GM23248 (cell line): ENCODE measurements around the gene CLSTN2. TPM values are rescaled to one million over a fixed set of nuclear protein-coding genes. Genes with fewer than 3 reads are reported as not detected.
"Not testable (repeated sequence)": the region's sequence is repeated elsewhere in the genome, so short reads cannot be mapped to it uniquely, and the experiment has no call there.

ENCODE experiments used
- DNase-seq: peaks from one replicate; pipeline ENCODE4 v3.0.0-alpha.2; 2015
- H2AFZ ChIP-seq: fragments of 200-600 bp; sonication (generic); 2 replicates; pipeline ENCODE4 v1.6.1; 2016; ENCODE audit warnings: antibody characterized with exemption
- H3F3A ChIP-seq: fragments of 200-600 bp; sonication (generic); 2 replicates; pipeline ENCODE4 v1.6.1; 2016; ENCODE audit warnings: mild to moderate bottlenecking, antibody characterized with exemption, mixed run types; ENCODE audit not compliant: insufficient read depth
- H3K27ac ChIP-seq: fragments of 200-600 bp; sonication (generic); 2 replicates; pipeline ENCODE4 v1.5.1; 2016; ENCODE audit warnings: mild to moderate bottlenecking
- H3K27me3 ChIP-seq: fragments of 200-600 bp; sonication (generic); replicated peaks from 2 replicates; pipeline ENCODE4 v1.6.1; 2016; ENCODE audit warnings: mild to moderate bottlenecking; ENCODE audit not compliant: insufficient read depth
- H3K36me3 ChIP-seq: fragments of 200-600 bp; sonication (generic); 2 replicates; pipeline ENCODE4 v1.6.1; 2016; ENCODE audit warnings: low read depth, mild to moderate bottlenecking
- H3K4me1 ChIP-seq: fragments of 200-600 bp; sonication (generic); 2 replicates; pipeline ENCODE4 v1.6.1; 2016; ENCODE audit warnings: mild to moderate bottlenecking; ENCODE audit not compliant: insufficient read depth
- H3K4me2 ChIP-seq: fragments of 200-600 bp; sonication (generic); one replicate; pipeline ENCODE4 v1.6.1; 2016; ENCODE audit warnings: mild to moderate bottlenecking; ENCODE audit not compliant: unreplicated experiment
- H3K4me3 ChIP-seq: fragments of 200-600 bp; sonication (generic); 2 replicates; pipeline ENCODE4 v1.5.1; 2016; ENCODE audit warnings: mild to moderate bottlenecking
- H3K79me2 ChIP-seq: fragments of 200-600 bp; sonication (generic); 2 replicates; pipeline ENCODE4 v1.6.1; 2016; ENCODE audit warnings: mild to moderate bottlenecking; ENCODE audit not compliant: insufficient read depth
- H3K9ac ChIP-seq: fragments of 200-600 bp; sonication (generic); 2 replicates; pipeline ENCODE4 v1.6.1; 2016; ENCODE audit warnings: mild to moderate bottlenecking
- H3K9me2 ChIP-seq: fragments of 200-600 bp; sonication (generic); 2 replicates; pipeline ENCODE4 v1.6.1; 2016; ENCODE audit warnings: mixed run types, mild to moderate bottlenecking, moderate library complexity; ENCODE audit not compliant: insufficient read depth
- H3K9me3 ChIP-seq: fragments of 200-600 bp; sonication (generic); one replicate; pipeline ENCODE4 v1.6.1; 2017; ENCODE audit warnings: low read depth
- H4K20me1 ChIP-seq: fragments of 200-600 bp; sonication (generic); 2 replicates; pipeline ENCODE4 v1.6.0; 2016; ENCODE audit not compliant: insufficient read depth
- EZH2 ChIP-seq: fragments of 200-600 bp; sonication (generic); IDR thresholded peaks from 2 replicates; pipeline ENCODE4 v1.6.1; 2018; ENCODE audit warnings: antibody characterized with exemption, mild to moderate bottlenecking; ENCODE audit not compliant: insufficient read depth, poor library complexity, severe bottlenecking
- EZH2phosphoT487 ChIP-seq: fragments of 200-600 bp; sonication (generic); IDR thresholded peaks from 2 replicates; pipeline ENCODE4 v1.6.1; 2018; ENCODE audit warnings: antibody characterized with exemption, moderate library complexity, mild to moderate bottlenecking, low read depth; ENCODE audit not compliant: insufficient read depth
- WGBS, 2 experiments: methylation state at CpG; one replicate each; pipeline ENCODE4 v1.1.6; 2015 to 2017; ENCODE audit warnings: low lambda C conversion rate in 2 of 2, low coverage in 1 of 2; ENCODE audit errors: missing lambda C conversion rate in 2 of 2; 5-methylcytosine and 5-hydroxymethylcytosine counted together
- in situ Hi-C: fragments of 300-500 bp; cut with MboI; formaldehyde crosslinking; loops from 2 replicates; pipeline ENCODE4 v1.15.0; 2020
- polyA plus RNA-seq: library from polyadenylated mRNA; unstranded; fragments of >200 nt; fragmentation: Nextera tagmentation; extraction: Ambion mirVana; gene quantifications from 2 replicates; pipeline ENCODE4 v1.2.1, GENCODE V29; 2016
- total RNA-seq: library from RNA; depleted of rRNA; stranded (reverse); fragments of >200 nt; shearing (Covaris generic); gene quantifications from 2 replicates; pipeline ENCODE4 v1.2.3, GENCODE V29; 2014

CLSTN2 gene
- total and polyA plus RNA-seq, 2 experiments from 2014 or later = not detected

- Histone ChIP-seq H3K9me2 (no peaks in the 10 kb centered on the region), H3K27ac (no peak overlapping the region), H4K20me1 (no peaks in the 10 kb centered on the region), H3K4me1 (peaks cover 6% of the 10 kb centered on the region), H2AFZ (no peak overlapping the region), H3K79me2 (no peaks in the 10 kb centered on the region), H3K9me3 (no peaks in the 10 kb centered on the region), H3K4me2 (no peak overlapping the region), H3F3A (no peaks in the 10 kb centered on the region), H3K27me3 (no peaks in the 10 kb centered on the region; the same call in 1 of the 2 replicates), H3K4me3 (no peak overlapping the region), H3K9ac (no peak overlapping the region), H3K36me3 (no peaks in the 10 kb centered on the region)
- no peak for DNase-seq
- TF ChIP-seq EZH2 = no peak
- TF ChIP-seq EZH2phosphoT487 = no peak
- in situ Hi-C loops = no loop called here
- WGBS, 2 experiments = 74 to 79% methylated on average over 3 of the region's 3 CpGs
Measured at GRCh38 chr3:140416666-140417065, 481.7 kb downstream of the CLSTN2 start.

- in situ Hi-C loops = no loop called here
Measured at GRCh38 chr3:140420621-140421357, 485.8 kb downstream of the CLSTN2 start.

GRCh38 chr3:140421884-140422283 lies 486.9 kb downstream of the CLSTN2 start:
- H3K9me3 ChIP-seq = no peaks in the 10 kb centered on the region
- 6 to 10% methylated on average over 1 of the region's 1 CpG for WGBS, 2 experiments
- in situ Hi-C loops = no loop called here

More at GRCh38 chr3:140420621-140421357, 485.8 kb downstream of the CLSTN2 start:
- H3K4me2 ChIP-seq = peak overlapping the region; percentile 39
- peaks cover 17% of the 10 kb centered on the region for H3K4me1 ChIP-seq
- no peaks in the 10 kb centered on the region for H3K9me3 ChIP-seq
- H2AFZ ChIP-seq = no peak overlapping the region
- H3K27me3 ChIP-seq = no peaks in the 10 kb centered on the region
- 0 out of 2 replicates have a peak overlapping the region, but pooled peaks have one; percentile 4 for H3K4me3 ChIP-seq
- H3K27ac ChIP-seq = no peak overlapping the region
- no peaks in the 10 kb centered on the region for H3K79me2 ChIP-seq
- no peak overlapping the region for H3K9ac ChIP-seq
- DNase-seq = peak; percentile 43
- no peaks in the 10 kb centered on the region for H3K9me2 ChIP-seq
- no peaks in the 10 kb centered on the region for H3K36me3 ChIP-seq
- no peaks in the 10 kb centered on the region for H3F3A ChIP-seq
- no peaks in the 10 kb centered on the region for H4K20me1 ChIP-seq
- WGBS, 2 experiments = 28 to 32% methylated on average over 9 of the region's 9 CpGs
- TF ChIP-seq EZH2 (no peak), EZH2phosphoT487 (no peak)

GRCh38 chr3:140423146-140423545 lies 488.2 kb downstream of the CLSTN2 start:
- Histone ChIP-seq H3K36me3 (no peaks in the 10 kb centered on the region), H3K9me2 (no peaks in the 10 kb centered on the region), H3K27me3 (no peaks in the 10 kb centered on the region), H3K79me2 (no peaks in the 10 kb centered on the region), H3K9ac (no peak overlapping the region), H2AFZ (no peak overlapping the region), H3K4me3 (no peak overlapping the region), H3F3A (no peaks in the 10 kb centered on the region), H3K9me3 (no peaks in the 10 kb centered on the region), H3K4me1 (peaks cover 17% of the 10 kb centered on the region), H4K20me1 (no peaks in the 10 kb centered on the region), H3K27ac (no peak overlapping the region), H3K4me2 (no peak overlapping the region)
- no peak for DNase-seq
- 75 to 81% methylated on average over 4 of the region's 4 CpGs for WGBS, 2 experiments
- TF ChIP-seq EZH2phosphoT487 (no peak), EZH2 (no peak)
- in situ Hi-C loops = no loop called here

More at GRCh38 chr3:140421884-140422283, 486.9 kb downstream of the CLSTN2 start:
- no peaks in the 10 kb centered on the region for H3K36me3 ChIP-seq
- no peak overlapping the region for H3K4me2 ChIP-seq
- no peaks in the 10 kb centered on the region for H4K20me1 ChIP-seq
- H3K4me3 ChIP-seq = no peak overlapping the region
- no peak overlapping the region for H3K27ac ChIP-seq
- DNase-seq = peak; percentile 35
- no peak overlapping the region for H2AFZ ChIP-seq
- no peak overlapping the region for H3K9ac ChIP-seq
- H3F3A ChIP-seq = no peaks in the 10 kb centered on the region
- peaks cover 17% of the 10 kb centered on the region for H3K4me1 ChIP-seq
- no peaks in the 10 kb centered on the region for H3K27me3 ChIP-seq
- TF ChIP-seq EZH2 (no peak), EZH2phosphoT487 (no peak)
- H3K9me2 ChIP-seq = no peaks in the 10 kb centered on the region
- no peaks in the 10 kb centered on the region for H3K79me2 ChIP-seq

GRCh38 chr3:140423574-140423973 lies 488.6 kb downstream of the CLSTN2 start:
- H3K9me2 ChIP-seq, DNase-seq, H3K4me2 ChIP-seq, H3F3A ChIP-seq, H3K27ac ChIP-seq, H3K27me3 ChIP-seq, H3K79me2 ChIP-seq, H3K9ac ChIP-seq, H2AFZ ChIP-seq, H3K9me3 ChIP-seq, in situ Hi-C loops, H3K36me3 ChIP-seq, H3K4me3 ChIP-seq, H4K20me1 ChIP-seq: not testable (repeated sequence)
- peaks cover 17% of the 10 kb centered on the region for H3K4me1 ChIP-seq
- 46 to 56% methylated on average over 2 of the region's 2 CpGs for WGBS, 2 experiments
